SHP77 (cell line): ENCODE data around the gene ZFYVE28.
"Not testable (repeated sequence)": the region's sequence is repeated elsewhere in the genome, so short reads cannot be mapped to it uniquely, and the experiment has no call there.

ENCODE experiments used
- DNase-seq, 2 experiments: peaks; one replicate each; lab custom pipeline; 2025; lab: John Stamatoyannopoulos, UW

Gene ZFYVE28

GRCh38 chr4:2390784-2391421 is 27.5 kb downstream of the ZFYVE28 start:
- DNase-seq: no peak

GRCh38 chr4:2390146-2390545 is 28.3 kb downstream of the ZFYVE28 start:
- DNase-seq: no peak

- DNase-seq: no peak
Measured at GRCh38 chr4:2389691-2390090, 28.8 kb downstream of the ZFYVE28 start.

- no peak for DNase-seq
Measured at GRCh38 chr4:2388429-2389182, 29.8 kb downstream of the ZFYVE28 start.

GRCh38 chr4:2387829-2388228 is 30.6 kb downstream of the ZFYVE28 start:
- DNase-seq: no peak

- DNase-seq: no peak
Measured at GRCh38 chr4:2387218-2387617, 31.2 kb downstream of the ZFYVE28 start.

- DNase-seq: no peak
Measured at GRCh38 chr4:2386717-2387116, 31.7 kb downstream of the ZFYVE28 start.

GRCh38 chr4:2385516-2385915 is 32.9 kb downstream of the ZFYVE28 start:
- DNase-seq: no peak

GRCh38 chr4:2384245-2384644 is 34.2 kb downstream of the ZFYVE28 start:
- DNase-seq: no peak

GRCh38 chr4:2383760-2384159 is 34.7 kb downstream of the ZFYVE28 start:
- DNase-seq: no peak

GRCh38 chr4:2383220-2383631 is 35.2 kb downstream of the ZFYVE28 start:
- not testable (repeated sequence) for DNase-seq

- DNase-seq: not testable (repeated sequence)
Measured at GRCh38 chr4:2382769-2383202, 35.7 kb downstream of the ZFYVE28 start.

- not testable (repeated sequence) for DNase-seq
Measured at GRCh38 chr4:2380589-2380988, 37.9 kb downstream of the ZFYVE28 start.

- DNase-seq: no peak
Measured at GRCh38 chr4:2378898-2379297, 39.5 kb downstream of the ZFYVE28 start.

GRCh38 chr4:2378401-2378800 is 40.0 kb downstream of the ZFYVE28 start:
- DNase-seq: no peak

GRCh38 chr4:2377241-2377640 is 41.2 kb downstream of the ZFYVE28 start:
- DNase-seq: no peak

GRCh38 chr4:2375427-2375826 is 43.0 kb downstream of the ZFYVE28 start:
- DNase-seq: no peak

GRCh38 chr4:2373532-2373931 is 44.9 kb downstream of the ZFYVE28 start:
- DNase-seq: no peak

- DNase-seq: no peak
Measured at GRCh38 chr4:2372488-2373030, 45.9 kb downstream of the ZFYVE28 start.

- DNase-seq: no peak
Measured at GRCh38 chr4:2371765-2372487, 46.5 kb downstream of the ZFYVE28 start.

- no peak for DNase-seq
Measured at GRCh38 chr4:2370597-2371320, 47.7 kb downstream of the ZFYVE28 start.
